ENCODE data around the gene TECPR1. TPM values are rescaled to one million over a fixed set of nuclear protein-coding genes. Genes with fewer than 3 reads are reported as not detected.

TECPR1 gene
- total RNA-seq, 1 experiment from 2014 or later, result 21.5 TPM

DNA sequence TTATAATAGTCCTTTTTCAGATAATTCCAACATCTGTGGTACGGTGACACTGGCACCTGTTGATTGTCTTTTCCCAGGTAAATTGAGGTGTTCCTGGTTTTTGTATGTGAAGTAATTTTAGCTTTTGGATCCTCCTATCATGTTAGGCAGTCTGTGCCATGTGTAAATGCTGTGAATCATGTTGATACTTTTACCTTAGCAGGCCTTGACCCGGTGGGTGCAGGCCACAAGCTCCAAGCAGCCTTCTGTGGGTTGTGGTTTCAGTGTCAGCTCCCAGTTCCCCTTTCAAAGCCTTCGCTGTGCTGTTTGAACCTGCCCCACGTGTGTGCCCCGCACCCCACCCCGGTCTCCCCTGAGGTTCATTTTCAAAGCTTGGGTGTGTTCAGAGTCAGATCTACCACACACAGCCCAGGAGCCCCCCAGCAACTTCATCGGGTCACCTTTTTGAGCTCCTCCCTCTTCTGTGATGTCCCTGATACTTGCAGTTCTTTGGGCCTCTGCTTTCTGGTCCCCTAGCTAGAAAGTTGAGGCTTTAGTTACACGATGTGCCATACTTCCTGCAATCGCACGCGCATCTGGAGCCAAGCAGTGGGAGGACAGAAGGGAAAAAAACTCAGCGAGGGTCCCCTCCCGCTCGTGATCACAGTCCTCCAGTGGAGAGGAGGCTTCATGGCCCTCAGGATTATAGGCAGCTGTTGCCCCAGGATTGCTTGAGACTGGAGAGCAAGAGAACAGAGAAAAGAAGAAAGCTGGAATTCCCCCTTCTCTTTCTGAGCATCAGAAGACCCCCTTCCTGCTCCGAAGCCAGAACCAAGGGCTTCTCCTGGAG is 49.5 kb downstream of the TECPR1 start:
- ChIA-PET CTCF (interaction anchor here (1.3 to 2.0 kb wide), 2 partner anchors 36 to 181 kb away, joined by 3 to 4 read pairs; no protein-coding TSS in a partner anchor), POLR2A (no interaction called here)
- no peaks in the 10 kb centered on the region for H3K9me3 Mint-ChIP-seq
- peak overlapping the region; percentile 57; the same call in 1 of the 2 replicates for H3K27ac Mint-ChIP-seq
- H3K4me1 Mint-ChIP-seq, result no peaks in the 10 kb centered on the region
- no peaks in the 10 kb centered on the region for H3K27me3 Mint-ChIP-seq (ENCODE audit: low read depth)
- TF ChIP-seq, protein P1, sequence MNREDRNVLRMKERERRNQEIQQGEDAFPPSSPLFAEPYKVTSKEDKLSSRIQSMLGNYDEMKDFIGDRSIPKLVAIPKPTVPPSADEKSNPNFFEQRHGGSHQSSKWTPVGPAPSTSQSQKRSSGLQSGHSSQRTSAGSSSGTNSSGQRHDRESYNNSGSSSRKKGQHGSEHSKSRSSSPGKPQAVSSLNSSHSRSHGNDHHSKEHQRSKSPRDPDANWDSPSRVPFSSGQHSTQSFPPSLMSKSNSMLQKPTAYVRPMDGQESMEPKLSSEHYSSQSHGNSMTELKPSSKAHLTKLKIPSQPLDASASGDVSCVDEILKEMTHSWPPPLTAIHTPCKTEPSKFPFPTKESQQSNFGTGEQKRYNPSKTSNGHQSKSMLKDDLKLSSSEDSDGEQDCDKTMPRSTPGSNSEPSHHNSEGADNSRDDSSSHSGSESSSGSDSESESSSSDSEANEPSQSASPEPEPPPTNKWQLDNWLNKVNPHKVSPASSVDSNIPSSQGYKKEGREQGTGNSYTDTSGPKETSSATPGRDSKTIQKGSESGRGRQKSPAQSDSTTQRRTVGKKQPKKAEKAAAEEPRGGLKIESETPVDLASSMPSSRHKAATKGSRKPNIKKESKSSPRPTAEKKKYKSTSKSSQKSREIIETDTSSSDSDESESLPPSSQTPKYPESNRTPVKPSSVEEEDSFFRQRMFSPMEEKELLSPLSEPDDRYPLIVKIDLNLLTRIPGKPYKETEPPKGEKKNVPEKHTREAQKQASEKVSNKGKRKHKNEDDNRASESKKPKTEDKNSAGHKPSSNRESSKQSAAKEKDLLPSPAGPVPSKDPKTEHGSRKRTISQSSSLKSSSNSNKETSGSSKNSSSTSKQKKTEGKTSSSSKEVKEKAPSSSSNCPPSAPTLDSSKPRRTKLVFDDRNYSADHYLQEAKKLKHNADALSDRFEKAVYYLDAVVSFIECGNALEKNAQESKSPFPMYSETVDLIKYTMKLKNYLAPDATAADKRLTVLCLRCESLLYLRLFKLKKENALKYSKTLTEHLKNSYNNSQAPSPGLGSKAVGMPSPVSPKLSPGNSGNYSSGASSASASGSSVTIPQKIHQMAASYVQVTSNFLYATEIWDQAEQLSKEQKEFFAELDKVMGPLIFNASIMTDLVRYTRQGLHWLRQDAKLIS (CRISPR knock-in tag; IDR thresholded peaks at IDR 0.05; ENCODE audit: borderline replicate concordance), result no peak
- no peak for TF ChIP-seq SMAD3 (CRISPR knock-in tag; IDR thresholded peaks at IDR 0.05; ENCODE audit: borderline replicate concordance)
- TF ChIP-seq NFYB (CRISPR knock-in tag; conservative IDR thresholded peaks at IDR 0.05; ENCODE audit: low read depth), result no peak
- TF ChIP-seq MYBL2 (CRISPR knock-in tag; IDR thresholded peaks at IDR 0.05), result no peak
- TF ChIP-seq, protein P2, sequence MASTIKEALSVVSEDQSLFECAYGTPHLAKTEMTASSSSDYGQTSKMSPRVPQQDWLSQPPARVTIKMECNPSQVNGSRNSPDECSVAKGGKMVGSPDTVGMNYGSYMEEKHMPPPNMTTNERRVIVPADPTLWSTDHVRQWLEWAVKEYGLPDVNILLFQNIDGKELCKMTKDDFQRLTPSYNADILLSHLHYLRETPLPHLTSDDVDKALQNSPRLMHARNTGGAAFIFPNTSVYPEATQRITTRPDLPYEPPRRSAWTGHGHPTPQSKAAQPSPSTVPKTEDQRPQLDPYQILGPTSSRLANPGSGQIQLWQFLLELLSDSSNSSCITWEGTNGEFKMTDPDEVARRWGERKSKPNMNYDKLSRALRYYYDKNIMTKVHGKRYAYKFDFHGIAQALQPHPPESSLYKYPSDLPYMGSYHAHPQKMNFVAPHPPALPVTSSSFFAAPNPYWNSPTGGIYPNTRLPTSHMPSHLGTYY (CRISPR knock-in tag; IDR thresholded peaks at IDR 0.05), result no peak
- TF ChIP-seq, protein P3, sequence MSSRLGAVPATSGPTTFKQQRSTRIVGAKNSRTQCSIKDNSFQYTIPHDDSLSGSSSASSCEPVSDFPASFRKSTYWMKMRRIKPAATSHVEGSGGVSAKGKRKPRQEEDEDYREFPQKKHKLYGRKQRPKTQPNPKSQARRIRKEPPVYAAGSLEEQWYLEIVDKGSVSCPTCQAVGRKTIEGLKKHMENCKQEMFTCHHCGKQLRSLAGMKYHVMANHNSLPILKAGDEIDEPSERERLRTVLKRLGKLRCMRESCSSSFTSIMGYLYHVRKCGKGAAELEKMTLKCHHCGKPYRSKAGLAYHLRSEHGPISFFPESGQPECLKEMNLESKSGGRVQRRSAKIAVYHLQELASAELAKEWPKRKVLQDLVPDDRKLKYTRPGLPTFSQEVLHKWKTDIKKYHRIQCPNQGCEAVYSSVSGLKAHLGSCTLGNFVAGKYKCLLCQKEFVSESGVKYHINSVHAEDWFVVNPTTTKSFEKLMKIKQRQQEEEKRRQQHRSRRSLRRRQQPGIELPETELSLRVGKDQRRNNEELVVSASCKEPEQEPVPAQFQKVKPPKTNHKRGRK (CRISPR knock-in tag; IDR thresholded peaks at IDR 0.05; ENCODE audit: borderline replicate concordance), result no peak
- no peak for TF ChIP-seq ELF4 (CRISPR knock-in tag; IDR thresholded peaks at IDR 0.05; ENCODE audit: low read depth)
- TF ChIP-seq CREB1 (CRISPR knock-in tag; IDR thresholded peaks at IDR 0.05), result no peak
- ATAC-seq (no peak), DNase-seq (ENCODE audit: low spot score) (no peak)
- peaks cover 14% of the 10 kb centered on the region for H3K36me3 Mint-ChIP-seq
- H3K4me3 Mint-ChIP-seq, result no peak overlapping the region

DNA sequence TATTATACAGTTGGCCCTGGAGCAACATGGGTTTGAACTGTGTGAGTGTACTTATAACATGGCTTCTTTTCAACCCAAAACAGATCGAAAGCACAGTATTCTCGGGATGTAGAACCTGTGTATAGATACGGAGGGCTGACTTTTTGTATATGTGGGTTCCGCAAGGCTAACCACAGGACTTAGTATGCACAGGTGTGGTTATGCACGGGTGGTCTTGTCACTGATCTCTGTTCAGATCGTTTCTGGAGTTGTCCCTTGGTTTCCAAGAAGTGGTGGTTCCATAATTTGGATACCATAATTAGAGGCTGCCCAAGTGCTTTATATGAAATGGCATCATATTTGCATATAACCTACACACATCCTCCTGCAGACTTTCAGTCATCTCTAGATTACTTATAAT is 51.7 kb downstream of the TECPR1 start:
- ChIA-PET CTCF (interaction anchor here (1.6 kb wide), 1 partner anchor 34 kb away, joined by 4 read pairs; no protein-coding TSS in a partner anchor), POLR2A (no interaction called here)
- no peaks in the 10 kb centered on the region for H3K4me1 Mint-ChIP-seq
- no peak overlapping the region for H3K27ac Mint-ChIP-seq
- H3K36me3 Mint-ChIP-seq, result no peaks in the 10 kb centered on the region; the same call in 1 of the 2 replicates
- no peak overlapping the region for H3K4me3 Mint-ChIP-seq
- DNase-seq (ENCODE audit: low spot score) (no peak), ATAC-seq (no peak)
- no peaks in the 10 kb centered on the region for H3K27me3 Mint-ChIP-seq (ENCODE audit: low read depth)
- H3K9me3 Mint-ChIP-seq, result no peaks in the 10 kb centered on the region
- TF ChIP-seq, protein P4, sequence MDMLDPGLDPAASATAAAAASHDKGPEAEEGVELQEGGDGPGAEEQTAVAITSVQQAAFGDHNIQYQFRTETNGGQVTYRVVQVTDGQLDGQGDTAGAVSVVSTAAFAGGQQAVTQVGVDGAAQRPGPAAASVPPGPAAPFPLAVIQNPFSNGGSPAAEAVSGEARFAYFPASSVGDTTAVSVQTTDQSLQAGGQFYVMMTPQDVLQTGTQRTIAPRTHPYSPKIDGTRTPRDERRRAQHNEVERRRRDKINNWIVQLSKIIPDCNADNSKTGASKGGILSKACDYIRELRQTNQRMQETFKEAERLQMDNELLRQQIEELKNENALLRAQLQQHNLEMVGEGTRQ (CRISPR knock-in tag; IDR thresholded peaks at IDR 0.05), result no peak
- TF ChIP-seq ZNF396 (CRISPR knock-in tag; IDR thresholded peaks at IDR 0.05; ENCODE audit: borderline replicate concordance), result no peak
- no peak for TF ChIP-seq ZNF138 (CRISPR knock-in tag; conservative IDR thresholded peaks at IDR 0.05)
- TF ChIP-seq, protein P5, sequence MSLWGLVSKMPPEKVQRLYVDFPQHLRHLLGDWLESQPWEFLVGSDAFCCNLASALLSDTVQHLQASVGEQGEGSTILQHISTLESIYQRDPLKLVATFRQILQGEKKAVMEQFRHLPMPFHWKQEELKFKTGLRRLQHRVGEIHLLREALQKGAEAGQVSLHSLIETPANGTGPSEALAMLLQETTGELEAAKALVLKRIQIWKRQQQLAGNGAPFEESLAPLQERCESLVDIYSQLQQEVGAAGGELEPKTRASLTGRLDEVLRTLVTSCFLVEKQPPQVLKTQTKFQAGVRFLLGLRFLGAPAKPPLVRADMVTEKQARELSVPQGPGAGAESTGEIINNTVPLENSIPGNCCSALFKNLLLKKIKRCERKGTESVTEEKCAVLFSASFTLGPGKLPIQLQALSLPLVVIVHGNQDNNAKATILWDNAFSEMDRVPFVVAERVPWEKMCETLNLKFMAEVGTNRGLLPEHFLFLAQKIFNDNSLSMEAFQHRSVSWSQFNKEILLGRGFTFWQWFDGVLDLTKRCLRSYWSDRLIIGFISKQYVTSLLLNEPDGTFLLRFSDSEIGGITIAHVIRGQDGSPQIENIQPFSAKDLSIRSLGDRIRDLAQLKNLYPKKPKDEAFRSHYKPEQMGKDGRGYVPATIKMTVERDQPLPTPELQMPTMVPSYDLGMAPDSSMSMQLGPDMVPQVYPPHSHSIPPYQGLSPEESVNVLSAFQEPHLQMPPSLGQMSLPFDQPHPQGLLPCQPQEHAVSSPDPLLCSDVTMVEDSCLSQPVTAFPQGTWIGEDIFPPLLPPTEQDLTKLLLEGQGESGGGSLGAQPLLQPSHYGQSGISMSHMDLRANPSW (CRISPR knock-in tag; conservative IDR thresholded peaks at IDR 0.05; ENCODE audit: low read depth), result no peak
- no peak for TF ChIP-seq NR1H2 (CRISPR knock-in tag; IDR thresholded peaks at IDR 0.05)
- no peak for TF ChIP-seq ETV6 (CRISPR knock-in tag; IDR thresholded peaks at IDR 0.05)
- no peak for TF ChIP-seq ZNF317 (CRISPR knock-in tag; IDR thresholded peaks at IDR 0.05; ENCODE audit: borderline replicate concordance, low read depth)
- no peak for TF ChIP-seq GRHL2 (CRISPR knock-in tag; IDR thresholded peaks at IDR 0.05; ENCODE audit: insufficient replicate concordance, severe bottlenecking)
- TF ChIP-seq, protein P6, sequence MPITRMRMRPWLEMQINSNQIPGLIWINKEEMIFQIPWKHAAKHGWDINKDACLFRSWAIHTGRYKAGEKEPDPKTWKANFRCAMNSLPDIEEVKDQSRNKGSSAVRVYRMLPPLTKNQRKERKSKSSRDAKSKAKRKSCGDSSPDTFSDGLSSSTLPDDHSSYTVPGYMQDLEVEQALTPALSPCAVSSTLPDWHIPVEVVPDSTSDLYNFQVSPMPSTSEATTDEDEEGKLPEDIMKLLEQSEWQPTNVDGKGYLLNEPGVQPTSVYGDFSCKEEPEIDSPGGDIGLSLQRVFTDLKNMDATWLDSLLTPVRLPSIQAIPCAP (CRISPR knock-in tag; IDR thresholded peaks at IDR 0.05), result no peak
- TF ChIP-seq, protein P7, sequence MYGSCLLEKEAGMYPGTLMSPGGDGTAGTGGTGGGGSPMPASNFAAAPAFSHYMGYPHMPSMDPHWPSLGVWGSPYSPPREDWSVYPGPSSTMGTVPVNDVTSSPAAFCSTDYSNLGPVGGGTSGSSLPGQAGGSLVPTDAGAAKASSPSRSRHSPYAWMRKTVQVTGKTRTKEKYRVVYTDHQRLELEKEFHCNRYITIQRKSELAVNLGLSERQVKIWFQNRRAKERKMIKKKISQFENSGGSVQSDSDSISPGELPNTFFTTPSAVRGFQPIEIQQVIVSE (CRISPR knock-in tag; IDR thresholded peaks at IDR 0.05; ENCODE audit: borderline replicate concordance), result no peak
- TF ChIP-seq FOXP1 (CRISPR knock-in tag; IDR thresholded peaks at IDR 0.05; ENCODE audit: borderline replicate concordance), result no peak
